NB4 (cell line): ENCODE measurements around the gene EPGN.

ENCODE experiments used
- DNase-seq: peaks from one replicate; pipeline ENCODE4 v3.0.0; 2010; ENCODE audit warnings: low read depth
- H3K4me3 ChIP-seq: one replicate; pipeline ENCODE4 v1.5.1; 2011; ENCODE audit warnings: mild to moderate bottlenecking, low read depth, low read length, moderate library complexity
- CTCF ChIP-seq: IDR thresholded peaks from one replicate; pipeline ENCODE4 v1.5.1; 2012; ENCODE audit warnings: low read depth, low read length
- MAX ChIP-seq: IDR thresholded peaks from 2 replicates; pipeline ENCODE4 v1.6.1; 2011; ENCODE audit warnings: low read depth, low read length
- MYC ChIP-seq: IDR thresholded peaks from 2 replicates; pipeline ENCODE4 v1.6.1; 2011; ENCODE audit warnings: low read depth, low read length
- POLR2A ChIP-seq: IDR thresholded peaks from 2 replicates; pipeline ENCODE4 v1.6.1; 2011; ENCODE audit warnings: mild to moderate bottlenecking; ENCODE audit not compliant: insufficient read length; ENCODE audit errors: extremely low read depth

Gene EPGN

GRCh38 chr4:74364652-74365491 is 56.6 kb downstream of the EPGN start, which contains the start of gene EREG:
EREG (plus strand) TSS chr4:74365145; CDS start chr4:74365309, 164 bp downstream.
- no peak for DNase-seq
- TF ChIP-seq CTCF (no peak), MYC (no peak), MAX (no peak), POLR2A (no peak)
- H3K4me3 ChIP-seq = no peak within 1 kb of the TSS

- no peak overlapping the region for H3K4me3 ChIP-seq
- TF ChIP-seq POLR2A = no peak
- TF ChIP-seq MYC = no peak
- TF ChIP-seq CTCF = no peak
- TF ChIP-seq MAX = no peak
- DNase-seq = no peak
Measured at GRCh38 chr4:74365761-74366160, 57.5 kb downstream of the EPGN start.
